Gastroesophageal sphincter (tissue), 3 donors: ENCODE results near the gene LILRA5.
"Not testable (repeated sequence)": the region's sequence is repeated elsewhere in the genome, so short reads cannot be mapped to it uniquely, and the experiment has no call there.

Experiments
- POLR2A ChIP-seq, 2 donors: fragments of 450-650 bp; IDR thresholded peaks; one replicate each; pipeline ENCODE4 v1.6.1; 2017; ENCODE audit warnings: antibody characterized with exemption in 2 of 2, mild to moderate bottlenecking in 2 of 2, moderate library complexity in 1 of 2
- POLR2AphosphoS5 ChIP-seq: sonication (generic); formaldehyde crosslinking; IDR thresholded peaks from one replicate; pipeline ENCODE4 v1.6.1; 2017; ENCODE audit warnings: antibody characterized with exemption
- TF ChIP-seq, protein P1 (sequence below), 4 experiments: fragments of 200-600 bp in 2 of 4; fragments of 450-650 bp in 2 of 4; sonication (generic) in 1 of 4; IDR thresholded peaks; one replicate each; pipeline ENCODE4 v1.5.1; 2017 to 2019; ENCODE audit warnings: antibody characterized with exemption in 4 of 4, mild to moderate bottlenecking in 2 of 4, moderate library complexity in 2 of 4

DNA sequence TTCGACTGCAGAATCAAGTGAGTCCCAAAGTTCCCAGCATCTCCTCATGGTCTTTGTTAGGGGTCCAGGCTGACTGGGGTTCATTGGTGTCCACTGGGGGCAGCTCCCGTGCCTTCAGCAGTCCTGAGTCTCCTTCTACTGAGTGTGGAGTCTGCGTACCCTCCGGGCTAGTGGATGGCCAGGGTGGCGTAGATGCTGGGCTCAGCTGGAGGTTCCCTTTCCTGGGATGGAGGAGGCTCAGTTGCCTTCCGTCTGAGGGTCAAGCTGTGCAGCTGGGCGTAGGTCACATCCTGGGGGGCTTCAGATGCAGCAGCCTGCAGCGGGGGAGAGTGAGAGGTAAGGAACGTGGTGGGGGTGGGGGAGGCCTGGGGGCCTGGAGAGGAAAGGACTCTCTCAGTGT, 38.5 kb downstream of the LILRA5 start:
- TF ChIP-seq, protein P1, sequence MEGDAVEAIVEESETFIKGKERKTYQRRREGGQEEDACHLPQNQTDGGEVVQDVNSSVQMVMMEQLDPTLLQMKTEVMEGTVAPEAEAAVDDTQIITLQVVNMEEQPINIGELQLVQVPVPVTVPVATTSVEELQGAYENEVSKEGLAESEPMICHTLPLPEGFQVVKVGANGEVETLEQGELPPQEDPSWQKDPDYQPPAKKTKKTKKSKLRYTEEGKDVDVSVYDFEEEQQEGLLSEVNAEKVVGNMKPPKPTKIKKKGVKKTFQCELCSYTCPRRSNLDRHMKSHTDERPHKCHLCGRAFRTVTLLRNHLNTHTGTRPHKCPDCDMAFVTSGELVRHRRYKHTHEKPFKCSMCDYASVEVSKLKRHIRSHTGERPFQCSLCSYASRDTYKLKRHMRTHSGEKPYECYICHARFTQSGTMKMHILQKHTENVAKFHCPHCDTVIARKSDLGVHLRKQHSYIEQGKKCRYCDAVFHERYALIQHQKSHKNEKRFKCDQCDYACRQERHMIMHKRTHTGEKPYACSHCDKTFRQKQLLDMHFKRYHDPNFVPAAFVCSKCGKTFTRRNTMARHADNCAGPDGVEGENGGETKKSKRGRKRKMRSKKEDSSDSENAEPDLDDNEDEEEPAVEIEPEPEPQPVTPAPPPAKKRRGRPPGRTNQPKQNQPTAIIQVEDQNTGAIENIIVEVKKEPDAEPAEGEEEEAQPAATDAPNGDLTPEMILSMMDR (IDR thresholded peaks at IDR 0.05) = not testable (repeated sequence)
- TF ChIP-seq POLR2A (IDR thresholded peaks at IDR 0.05); POLR2AphosphoS5: not testable (repeated sequence)
